K562 (cell line): ENCODE measurements around the gene TCAF1. TPM values are rescaled to one million over a fixed set of nuclear protein-coding genes. Genes with fewer than 3 reads are reported as not detected.

Experiments
- ATAC-seq: fragments of 200-7000 bp; cut with Tn5 transposase; 3 replicates; pipeline ENCODE4 v1.9.1; 2020; ENCODE audit warnings: moderate library complexity
- BruUV-seq: library from RNA; stranded (reverse); fragments of 400-500 nt; replicated peaks from 2 replicates; lab custom pipeline; 2021; lab: Mats Ljungman, UMichigan
- CTCF ChIA-PET: fragments of 300-600 bp; formaldehyde crosslinking; extraction: SDS; loops from one replicate; lab custom pipeline; 2021; ENCODE audit warnings: low intra/inter-chr PET ratio; lab: Yijun Ruan, JAX
- POLR2A ChIA-PET: fragments of 300-600, 350-650 bp; sonication (Branson Sonifier 250); formaldehyde crosslinking; extraction: SDS; loops from one replicate; lab custom pipeline; 2021; ENCODE audit warnings: antibody characterized with exemption, inconsistent platforms; lab: Yijun Ruan, JAX
- DNase-seq, 4 experiments: peaks; one replicate each; pipeline versions ENCODE4 v3.0.0 to v3.0.0-alpha.2; 2011 to 2018; ENCODE audit warnings: low spot score in 3 of 4, mixed read lengths in 3 of 4; ENCODE audit errors: extremely low read depth in 1 of 4
- FAIRE-seq: peaks from 2 replicates; lab custom pipeline; 2011; peaks lifted over from hg19 to GRCh38; lab: Jason Lieb, UNC
- H2AFZ ChIP-seq: 2 replicates; pipeline ENCODE4 v1.6.0; 2011; ENCODE audit warnings: low read depth, low read length, control low read depth, inconsistent platforms
- H3K27ac ChIP-seq: fragments of 200-600 bp; 3 replicates; pipeline ENCODE4 v1.8.0; 2011; ENCODE audit warnings: low read depth, mild to moderate bottlenecking, control low read depth, inconsistent platforms, low read length, moderate library complexity, mixed read lengths; ENCODE audit errors: extremely low read depth
- H3K27me3 ChIP-seq, 2 experiments: fragments of 300-600 bp in 1 of 2; 2 replicates in 1 of 2; 3 replicates in 1 of 2; pipeline versions ENCODE4 v1.6.0 to v1.8.0; 2011; ENCODE audit warnings: inconsistent platforms in 2 of 2, low read length in 2 of 2, mild to moderate bottlenecking in 1 of 2, mixed read lengths in 1 of 2, moderate library complexity in 1 of 2; ENCODE audit not compliant: control insufficient read depth in 2 of 2, insufficient read depth in 2 of 2
- H3K36me3 ChIP-seq: fragments of 300-600 bp; 3 replicates; pipeline ENCODE4 v1.8.0; 2011; ENCODE audit warnings: mild to moderate bottlenecking, low read length, inconsistent platforms; ENCODE audit not compliant: control insufficient read depth, insufficient read depth
- H3K4me1 ChIP-seq, 2 experiments: fragments of 200-600 bp in 1 of 2; replicated peaks in 1 of 2; 2 replicates in 1 of 2; 3 replicates in 1 of 2; pipeline versions ENCODE4 v1.5.1 to v1.8.0; 2011; ENCODE audit warnings: inconsistent platforms in 2 of 2, low read length in 2 of 2, mild to moderate bottlenecking in 1 of 2, mixed read lengths in 1 of 2, moderate library complexity in 1 of 2; ENCODE audit not compliant: control insufficient read depth in 2 of 2, insufficient read depth in 2 of 2
- H3K4me2 ChIP-seq: 2 replicates; pipeline ENCODE4 v1.6.1; 2011; ENCODE audit warnings: low read length, control low read depth, inconsistent platforms, mixed read lengths; ENCODE audit not compliant: insufficient read depth
- H3K4me3 ChIP-seq: fragments of 200-600 bp; sonication (generic), shearing (Covaris generic); 2 replicates; pipeline ENCODE4 v1.5.1; 2016; ENCODE audit warnings: control low read depth, inconsistent platforms
- H3K79me2 ChIP-seq: fragments of 200-600 bp; 3 replicates; pipeline ENCODE4 v1.8.0; 2011; ENCODE audit warnings: low read length, inconsistent platforms; ENCODE audit not compliant: control insufficient read depth, insufficient read depth
- H3K9ac ChIP-seq, 2 experiments: 2 replicates each; pipeline versions ENCODE4 v1.6.0 to v1.6.1; 2011; ENCODE audit warnings: low read depth in 2 of 2, low read length in 2 of 2, control low read depth in 1 of 2, inconsistent platforms in 1 of 2, mild to moderate bottlenecking in 1 of 2, mixed read lengths in 1 of 2; ENCODE audit not compliant: insufficient read depth in 1 of 2
- H3K9me1 ChIP-seq: one replicate; pipeline ENCODE4 v1.6.0; 2011; ENCODE audit warnings: inconsistent platforms, mild to moderate bottlenecking, low read length, moderate library complexity; ENCODE audit not compliant: control insufficient read depth, insufficient read depth
- H3K9me3 ChIP-seq: replicated peaks from 2 replicates; pipeline ENCODE4 v1.5.1; 2011; ENCODE audit warnings: low read depth, low read length, inconsistent platforms; ENCODE audit not compliant: control insufficient read depth, insufficient read depth
- H4K20me1 ChIP-seq: replicated peaks from 2 replicates; pipeline ENCODE4 v1.6.1; 2011; ENCODE audit warnings: low read length, inconsistent platforms, mixed read lengths; ENCODE audit not compliant: control insufficient read depth, insufficient read depth
- ARID2 ChIP-seq: fragments of 450-650 bp; IDR thresholded peaks from 2 replicates; pipeline ENCODE4 v1.6.1; 2017; ENCODE audit warnings: antibody characterized with exemption, mild to moderate bottlenecking
- ARNT ChIP-seq, 2 experiments: fragments of 450-650 bp; IDR thresholded peaks; 2 replicates each; pipeline ENCODE4 v1.6.1; 2016; ENCODE audit warnings: mild to moderate bottlenecking in 1 of 2
- FOSL1 ChIP-seq: fragments of 200-800 bp; sonication (Bioruptor generic); conservative IDR thresholded peaks from 2 replicates; pipeline ENCODE4 v1.6.1; 2016; ENCODE audit warnings: missing genetic modification characterization, missing compliant biosample characterization
- FOXJ3 ChIP-seq: sonication (generic); formaldehyde crosslinking; IDR thresholded peaks from 2 replicates; pipeline ENCODE4 v1.4.0; 2020; ENCODE audit warnings: mild to moderate bottlenecking, missing genetic modification reagents
- KHSRP ChIP-seq: fragments of 450-650 bp; IDR thresholded peaks from 2 replicates; pipeline ENCODE4 v1.6.1; 2017
- MAZ ChIP-seq, 2 experiments: fragments of 450-650 bp in 1 of 2; sonication (generic) in 1 of 2; formaldehyde crosslinking; IDR thresholded peaks in 1 of 2; conservative IDR thresholded peaks in 1 of 2; 2 replicates each; pipeline versions ENCODE4 v1.4.0 to v1.5.0; 2020; ENCODE audit warnings: mild to moderate bottlenecking in 1 of 2, missing genetic modification reagents in 1 of 2
- MBD2 ChIP-seq: sonication (generic); IDR thresholded peaks from 2 replicates; pipeline ENCODE4 v1.6.1; 2016; ENCODE audit warnings: low read depth, borderline replicate concordance
- MLX ChIP-seq, 2 experiments: fragments of 450-650 bp in 1 of 2; sonication (generic) in 1 of 2; formaldehyde crosslinking; conservative IDR thresholded peaks; 2 replicates each; pipeline versions ENCODE4 v1.4.0 to v1.8.1; 2020 to 2022; ENCODE audit warnings: mild to moderate bottlenecking in 1 of 2, missing genetic modification reagents in 1 of 2
- NFRKB ChIP-seq: fragments of 450-650 bp; IDR thresholded peaks from 2 replicates; pipeline ENCODE4 v1.6.1; 2016; ENCODE audit warnings: low read depth
- PHF21A ChIP-seq: fragments of 450-650 bp; IDR thresholded peaks from 2 replicates; pipeline ENCODE4 v1.6.1; 2017; ENCODE audit warnings: low read depth, borderline replicate concordance
- RBM17 ChIP-seq: fragments of 200-400 bp; formaldehyde crosslinking; IDR thresholded peaks from 2 replicates; pipeline ENCODE4 v1.6.1; 2017; ENCODE audit warnings: low read depth, mild to moderate bottlenecking, low read length, borderline replicate concordance
- SRSF3 ChIP-seq: fragments of 200-400 bp; formaldehyde crosslinking; IDR thresholded peaks from 2 replicates; pipeline ENCODE4 v1.6.1; 2016; ENCODE audit warnings: mild to moderate bottlenecking, low read length, moderate library complexity; ENCODE audit not compliant: insufficient read depth
- TAF15 ChIP-seq: fragments of 200-400 bp; formaldehyde crosslinking; IDR thresholded peaks from 2 replicates; pipeline ENCODE4 v1.6.1; 2017; ENCODE audit warnings: mild to moderate bottlenecking, low read depth, low read length, moderate library complexity
- TCFL5 ChIP-seq: fragments of 250-450 bp; sonication (Bioruptor Pico); conservative IDR thresholded peaks from 2 replicates; pipeline ENCODE4 v1.6.1; 2021; ENCODE audit warnings: mild to moderate bottlenecking, moderate library complexity, matching md5 sums
- THRAP3 ChIP-seq: fragments of 450-650 bp; IDR thresholded peaks from 2 replicates; pipeline ENCODE4 v1.6.1; 2016; ENCODE audit warnings: mild to moderate bottlenecking, inconsistent platforms, borderline replicate concordance
- TSC22D4 ChIP-seq: fragments of 450-650 bp; IDR thresholded peaks from 2 replicates; pipeline ENCODE4 v1.6.1; 2016; ENCODE audit warnings: missing genetic modification characterization, missing biosample characterization, control low read depth
- ZNF146 ChIP-seq: IDR thresholded peaks from one replicate; pipeline ENCODE4 v1.6.1; 2018; ENCODE audit warnings: missing compliant biosample characterization; ENCODE audit not compliant: unreplicated experiment
- ZNF24 ChIP-seq: fragments of 450-650 bp; IDR thresholded peaks from 2 replicates; pipeline ENCODE4 v1.6.1; 2016
- ZNF445 ChIP-seq: fragments of 250-450 bp; sonication (Bioruptor Pico); IDR thresholded peaks from 2 replicates; pipeline ENCODE4 v1.4.0; 2020; ENCODE audit warnings: low read depth, mild to moderate bottlenecking, moderate library complexity
- WGBS: fragments of 100-300 bp; shearing (Covaris generic); methylation state at CpG from one replicate; pipeline ENCODE4 v1.1.6; 2016; ENCODE audit warnings: low coverage, mixed read lengths; ENCODE audit not compliant: insufficient coverage; ENCODE audit errors: missing lambda C conversion rate; 5-methylcytosine and 5-hydroxymethylcytosine counted together
- in situ Hi-C: fragments of 300-500 bp; cut with MboI; formaldehyde crosslinking; loops from 4 replicates; pipeline ENCODE4 v1.15.0; 2018; ENCODE audit warnings: inconsistent platforms, mixed read lengths
- intact Hi-C: fragments of 100-400 bp; cut with micrococcal nuclease; formaldehyde crosslinking; loops from 2 replicates; pipeline ENCODE4 v1.14.2; 2022
- polyA plus RNA-seq, 8 experiments: library from polyadenylated mRNA; depleted of rRNA in 4 of 8; stranded (reverse) in 5 of 8; unstranded in 3 of 8; fragments of >200 nt; fragmentation: Nextera tagmentation in 2 of 8; fragmentation: Illumina TruSeq in 1 of 8; extraction: Ambion mirVana in 2 of 8; extraction: Trizol in 1 of 8; gene quantifications; 2 replicates each; pipeline versions ENCODE4 v1.2.1 to v1.2.3, GENCODE V29; 2011 to 2014; ENCODE audit warnings: inconsistent platforms in 1 of 8, missing spikeins in 1 of 8
- total RNA-seq, 7 experiments: library from RNA; depleted of rRNA in 6 of 7; stranded (reverse); fragments of >200 nt in 6 of 7; fragmentation: Illumina TruSeq in 2 of 7; extraction: Trizol in 2 of 7; gene quantifications; 2 replicates each; pipeline versions ENCODE4 v1.2.1 to v1.2.3, GENCODE V29; 2011 to 2021; ENCODE audit warnings: low replicate concordance in 1 of 7

TCAF1 gene
- total and polyA plus RNA-seq, 9 of the 15 experiments (the other 6 are each of a cell fraction or from before 2014, with no cell fraction given): 6.2 to 52.2 (median 24.4) TPM

- WGBS: 87% methylated on average over 2 of the region's 2 CpGs
- Histone ChIP-seq H3K79me2 (peaks cover 62% of the 10 kb centered on the region), H3K9me3 (no peaks in the 10 kb centered on the region), H3K27ac (no peak overlapping the region), H3K36me3 (peaks cover 9% of the 10 kb centered on the region; the same call in 2 of the 3 replicates), H3K4me1 (peaks cover 0 to 6% of the 10 kb centered on the region in 2 experiments; a peak in 1 of 5 replicates), H4K20me1 (no peaks in the 10 kb centered on the region), H3K27me3 (no peaks in the 10 kb centered on the region), H3K9me1 (no peaks in the 10 kb centered on the region), H2AFZ (no peak overlapping the region), H3K4me2 (no peak overlapping the region), H3K4me3 (no peak overlapping the region), H3K9ac (no peak overlapping the region)
- intact Hi-C loops (no loop called here), in situ Hi-C loops (no loop called here)
- BruUV-seq: no TSS peak
- ChIA-PET CTCF (no interaction called here), POLR2A (interaction anchor here (3.8 kb wide), 1 partner anchor 10 kb away, joined by 27 read pairs; the partner anchor contains the start of gene TCAF1)
- DNase-seq (no peak), FAIRE-seq (no peak), ATAC-seq (no peak)
- TF ChIP-seq PHF21A (no peak), KHSRP (no peak), THRAP3 (no peak), FOSL1 (tag) (no peak), MBD2 (no peak), ARNT (IDR thresholded peaks at IDR 0.05) (no peak), MAZ (CRISPR knock-in tag; conservative IDR thresholded peaks at IDR 0.05 in 1 of 2, IDR thresholded peaks at IDR 0.05 in 1 of 2) (no peak), TAF15 (no peak), TCFL5 (CRISPR knock-in tag) (no peak), ZNF445 (CRISPR knock-in tag) (no peak), NFRKB (no peak), FOXJ3 (CRISPR knock-in tag) (no peak), SRSF3 (no peak), ZNF24 (no peak), ZNF146 (CRISPR knock-in tag) (no peak), MLX (CRISPR knock-in tag; conservative IDR thresholded peaks at IDR 0.05) (no peak), RBM17 (no peak), TSC22D4 (tag) (no peak), ARID2 (no peak)
Observed at GRCh38 chr7:143890558-143890957, 11.4 kb downstream of the TCAF1 start.
